GM18499 (cell line): ENCODE results near the gene GLRA2.

Experiments used
- ATAC-seq: cut with Tn5 transposase; IDR thresholded peaks from one replicate; pipeline ENCODE4 v1.9.1; 2021; ENCODE audit warnings: moderate number of reproducible peaks; ENCODE audit not compliant: insufficient read depth, unreplicated experiment

The GLRA2 gene

GRCh38 chrX:14694611-14695010, 165.3 kb downstream of the GLRA2 start:
- ATAC-seq: no peak

- ATAC-seq: no peak
These were observed 168.1 kb downstream of the GLRA2 start for GRCh38 chrX:14697451-14697850.

- no peak for ATAC-seq
These were observed 169.5 kb downstream of the GLRA2 start for GRCh38 chrX:14698790-14699189.

- ATAC-seq: no peak
These were observed 171.6 kb downstream of the GLRA2 start for GRCh38 chrX:14700982-14701381.

- no peak for ATAC-seq
These were observed 172.8 kb downstream of the GLRA2 start for GRCh38 chrX:14702145-14702544.

GRCh38 chrX:14712096-14712495, 182.8 kb downstream of the GLRA2 start:
- ATAC-seq: no peak

GRCh38 chrX:14717949-14718348, 188.6 kb downstream of the GLRA2 start:
- ATAC-seq: no peak

GRCh38 chrX:14718403-14718802, 189.1 kb downstream of the GLRA2 start:
- no peak for ATAC-seq

GRCh38 chrX:14729058-14729457, 199.7 kb downstream of the GLRA2 start:
- ATAC-seq: no peak

- ATAC-seq: no peak
These were observed 209.3 kb downstream of the GLRA2 start for GRCh38 chrX:14738643-14739042.

- no peak for ATAC-seq
These were observed 224.1 kb downstream of the GLRA2 start for GRCh38 chrX:14753441-14753840.

GRCh38 chrX:14758029-14758491, 228.7 kb downstream of the GLRA2 start:
- no peak for ATAC-seq

- no peak for ATAC-seq
These were observed 246.1 kb downstream of the GLRA2 start for GRCh38 chrX:14775416-14775815.

- no peak for ATAC-seq
These were observed 247.6 kb downstream of the GLRA2 start for GRCh38 chrX:14776901-14777300.

- ATAC-seq: no peak
These were observed 248.2 kb downstream of the GLRA2 start for GRCh38 chrX:14777525-14777924.

GRCh38 chrX:14779580-14779979, 250.2 kb downstream of the GLRA2 start:
- ATAC-seq: no peak
